HepG2 (cell line): Measurements from ENCODE around the gene TMEM190. TPM values are rescaled to one million over a fixed set of nuclear protein-coding genes. Genes with fewer than 3 reads are reported as not detected.

ENCODE experiments used
- CHCHD3 ChIP-seq: sonication (generic); formaldehyde crosslinking; IDR thresholded peaks from 2 replicates; pipeline ENCODE4 v1.8.0; 2022; ENCODE audit warnings: mild to moderate bottlenecking, missing genetic modification reagents, moderate library complexity
- IRX3 ChIP-seq: sonication (generic); formaldehyde crosslinking; IDR thresholded peaks from 2 replicates; pipeline ENCODE4 v1.8.1; 2023; ENCODE audit warnings: mild to moderate bottlenecking, low read depth, missing genetic modification reagents, borderline replicate concordance
- YY1 ChIP-seq: IDR thresholded peaks from 2 replicates; pipeline ENCODE4 v1.6.1; 2011; ENCODE audit warnings: low read length, low read depth, moderate library complexity, mild to moderate bottlenecking; ENCODE audit not compliant: insufficient read depth, insufficient replicate concordance
- ZNF547 ChIP-seq: sonication (generic); formaldehyde crosslinking; IDR thresholded peaks from 2 replicates; pipeline ENCODE4 v1.5.1; 2020; ENCODE audit warnings: mild to moderate bottlenecking, missing genetic modification reagents
- ZNF709 ChIP-seq: sonication (generic); formaldehyde crosslinking; IDR thresholded peaks from 2 replicates; pipeline ENCODE4 v1.5.0; 2020; ENCODE audit warnings: mild to moderate bottlenecking, missing genetic modification reagents
- ZNF850 ChIP-seq: sonication (generic); formaldehyde crosslinking; conservative IDR thresholded peaks from 2 replicates; pipeline ENCODE4 v1.9.0; 2021; ENCODE audit warnings: mild to moderate bottlenecking, missing genetic modification reagents
- polyA plus RNA-seq, 8 experiments: library from polyadenylated mRNA; depleted of rRNA in 3 of 8; stranded (reverse) in 7 of 8; unstranded in 1 of 8; fragments of >200 nt; fragmentation: Illumina TruSeq in 4 of 8; extraction: Trizol in 4 of 8; gene quantifications; 2 replicates each; pipeline versions ENCODE4 v1.2.1 to v1.2.3, GENCODE V29; 2011 to 2016; ENCODE audit warnings: low read depth in 4 of 8, missing spikeins in 1 of 8, mixed read lengths in 1 of 8; ENCODE audit not compliant: insufficient read depth in 1 of 8
- total RNA-seq, 5 experiments: library from RNA; depleted of rRNA; stranded (reverse); fragments of >200 nt; fragmentation: Illumina TruSeq; extraction: Trizol; gene quantifications; 2 replicates each; pipeline ENCODE4 v1.2.3, GENCODE V29; 2016; ENCODE audit warnings: low read depth in 1 of 5
- TF ChIP-seq, protein P1 (sequence below): sonication (generic); formaldehyde crosslinking; IDR thresholded peaks from 2 replicates; pipeline ENCODE4 v1.4.0; 2020; ENCODE audit warnings: missing genetic modification reagents
- TF ChIP-seq, protein P2 (sequence below): sonication (generic); formaldehyde crosslinking; IDR thresholded peaks from 2 replicates; pipeline ENCODE4 v1.9.0; 2021; ENCODE audit warnings: missing genetic modification reagents, borderline replicate concordance
- TF ChIP-seq, protein P3 (sequence below): sonication (generic); formaldehyde crosslinking; IDR thresholded peaks from 2 replicates; pipeline ENCODE4 v1.8.0; 2022; ENCODE audit warnings: missing genetic modification reagents, low read depth, mild to moderate bottlenecking, borderline replicate concordance
- TF ChIP-seq, protein P4 (sequence below): sonication (generic); formaldehyde crosslinking; IDR thresholded peaks from one replicate; pipeline ENCODE4 v1.5.1; 2020; ENCODE audit warnings: mild to moderate bottlenecking, missing genetic modification reagents; ENCODE audit errors: not compliant biosample characterization

TMEM190 gene
- total and polyA plus RNA-seq, 2 of the 13 experiments (the other 11 are each of a cell fraction or from before 2014, with no cell fraction given) = 0.35 to 0.83 TPM

DNA sequence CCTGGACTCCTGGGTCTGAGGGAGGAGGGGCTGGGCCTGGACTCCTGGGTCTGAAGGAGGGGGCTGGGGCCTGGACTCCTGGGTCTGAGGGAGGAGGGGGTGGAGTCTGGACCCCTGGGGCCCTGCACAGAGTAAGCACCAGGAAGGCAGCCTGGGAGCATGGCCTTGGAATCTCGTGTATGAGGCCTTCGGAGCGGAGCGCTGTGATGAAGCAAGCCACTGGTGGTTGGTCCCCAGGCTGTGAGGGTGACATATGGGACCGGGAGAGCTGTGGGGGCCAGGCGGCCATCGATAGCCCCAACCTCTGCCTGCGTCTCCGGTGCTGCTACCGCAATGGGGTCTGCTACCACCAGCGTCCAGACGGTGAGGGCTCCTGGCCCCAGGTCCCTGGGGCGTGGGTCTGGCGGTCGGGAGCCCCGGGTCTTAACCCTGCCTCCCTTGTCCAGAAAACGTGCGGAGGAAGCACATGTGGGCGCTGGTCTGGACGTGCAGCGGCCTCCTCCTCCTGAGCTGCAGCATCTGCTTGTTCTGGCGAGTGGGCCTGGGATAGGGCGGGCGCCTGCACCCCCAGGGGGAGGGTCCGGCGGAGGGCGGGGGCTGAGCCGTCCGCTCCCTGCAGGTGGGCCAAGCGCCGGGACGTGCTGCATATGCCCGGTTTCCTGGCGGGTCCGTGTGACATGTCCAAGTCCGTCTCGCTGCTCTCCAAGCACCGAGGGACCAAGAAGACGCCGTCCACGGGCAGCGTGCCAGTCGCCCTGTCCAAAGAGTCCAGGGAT is 918 bp downstream of the TMEM190 start (continued):
- TF ChIP-seq, protein P1, sequence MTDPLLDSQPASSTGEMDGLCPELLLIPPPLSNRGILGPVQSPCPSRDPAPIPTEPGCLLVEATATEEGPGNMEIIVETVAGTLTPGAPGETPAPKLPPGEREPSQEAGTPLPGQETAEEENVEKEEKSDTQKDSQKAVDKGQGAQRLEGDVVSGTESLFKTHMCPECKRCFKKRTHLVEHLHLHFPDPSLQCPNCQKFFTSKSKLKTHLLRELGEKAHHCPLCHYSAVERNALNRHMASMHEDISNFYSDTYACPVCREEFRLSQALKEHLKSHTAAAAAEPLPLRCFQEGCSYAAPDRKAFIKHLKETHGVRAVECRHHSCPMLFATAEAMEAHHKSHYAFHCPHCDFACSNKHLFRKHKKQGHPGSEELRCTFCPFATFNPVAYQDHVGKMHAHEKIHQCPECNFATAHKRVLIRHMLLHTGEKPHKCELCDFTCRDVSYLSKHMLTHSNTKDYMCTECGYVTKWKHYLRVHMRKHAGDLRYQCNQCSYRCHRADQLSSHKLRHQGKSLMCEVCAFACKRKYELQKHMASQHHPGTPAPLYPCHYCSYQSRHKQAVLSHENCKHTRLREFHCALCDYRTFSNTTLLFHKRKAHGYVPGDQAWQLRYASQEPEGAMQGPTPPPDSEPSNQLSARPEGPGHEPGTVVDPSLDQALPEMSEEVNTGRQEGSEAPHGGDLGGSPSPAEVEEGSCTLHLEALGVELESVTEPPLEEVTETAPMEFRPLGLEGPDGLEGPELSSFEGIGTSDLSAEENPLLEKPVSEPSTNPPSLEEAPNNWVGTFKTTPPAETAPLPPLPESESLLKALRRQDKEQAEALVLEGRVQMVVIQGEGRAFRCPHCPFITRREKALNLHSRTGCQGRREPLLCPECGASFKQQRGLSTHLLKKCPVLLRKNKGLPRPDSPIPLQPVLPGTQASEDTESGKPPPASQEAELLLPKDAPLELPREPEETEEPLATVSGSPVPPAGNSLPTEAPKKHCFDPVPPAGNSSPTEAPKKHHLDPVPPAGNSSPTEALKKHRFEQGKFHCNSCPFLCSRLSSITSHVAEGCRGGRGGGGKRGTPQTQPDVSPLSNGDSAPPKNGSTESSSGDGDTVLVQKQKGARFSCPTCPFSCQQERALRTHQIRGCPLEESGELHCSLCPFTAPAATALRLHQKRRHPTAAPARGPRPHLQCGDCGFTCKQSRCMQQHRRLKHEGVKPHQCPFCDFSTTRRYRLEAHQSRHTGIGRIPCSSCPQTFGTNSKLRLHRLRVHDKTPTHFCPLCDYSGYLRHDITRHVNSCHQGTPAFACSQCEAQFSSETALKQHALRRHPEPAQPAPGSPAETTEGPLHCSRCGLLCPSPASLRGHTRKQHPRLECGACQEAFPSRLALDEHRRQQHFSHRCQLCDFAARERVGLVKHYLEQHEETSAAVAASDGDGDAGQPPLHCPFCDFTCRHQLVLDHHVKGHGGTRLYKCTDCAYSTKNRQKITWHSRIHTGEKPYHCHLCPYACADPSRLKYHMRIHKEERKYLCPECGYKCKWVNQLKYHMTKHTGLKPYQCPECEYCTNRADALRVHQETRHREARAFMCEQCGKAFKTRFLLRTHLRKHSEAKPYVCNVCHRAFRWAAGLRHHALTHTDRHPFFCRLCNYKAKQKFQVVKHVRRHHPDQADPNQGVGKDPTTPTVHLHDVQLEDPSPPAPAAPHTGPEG = no peak
- TF ChIP-seq CHCHD3 (CRISPR knock-in tag) (no peak), YY1 (no peak), ZNF547 (no peak), ZNF709 (no peak), IRX3 (no peak), ZNF850 (no peak)
- TF ChIP-seq, protein P2, sequence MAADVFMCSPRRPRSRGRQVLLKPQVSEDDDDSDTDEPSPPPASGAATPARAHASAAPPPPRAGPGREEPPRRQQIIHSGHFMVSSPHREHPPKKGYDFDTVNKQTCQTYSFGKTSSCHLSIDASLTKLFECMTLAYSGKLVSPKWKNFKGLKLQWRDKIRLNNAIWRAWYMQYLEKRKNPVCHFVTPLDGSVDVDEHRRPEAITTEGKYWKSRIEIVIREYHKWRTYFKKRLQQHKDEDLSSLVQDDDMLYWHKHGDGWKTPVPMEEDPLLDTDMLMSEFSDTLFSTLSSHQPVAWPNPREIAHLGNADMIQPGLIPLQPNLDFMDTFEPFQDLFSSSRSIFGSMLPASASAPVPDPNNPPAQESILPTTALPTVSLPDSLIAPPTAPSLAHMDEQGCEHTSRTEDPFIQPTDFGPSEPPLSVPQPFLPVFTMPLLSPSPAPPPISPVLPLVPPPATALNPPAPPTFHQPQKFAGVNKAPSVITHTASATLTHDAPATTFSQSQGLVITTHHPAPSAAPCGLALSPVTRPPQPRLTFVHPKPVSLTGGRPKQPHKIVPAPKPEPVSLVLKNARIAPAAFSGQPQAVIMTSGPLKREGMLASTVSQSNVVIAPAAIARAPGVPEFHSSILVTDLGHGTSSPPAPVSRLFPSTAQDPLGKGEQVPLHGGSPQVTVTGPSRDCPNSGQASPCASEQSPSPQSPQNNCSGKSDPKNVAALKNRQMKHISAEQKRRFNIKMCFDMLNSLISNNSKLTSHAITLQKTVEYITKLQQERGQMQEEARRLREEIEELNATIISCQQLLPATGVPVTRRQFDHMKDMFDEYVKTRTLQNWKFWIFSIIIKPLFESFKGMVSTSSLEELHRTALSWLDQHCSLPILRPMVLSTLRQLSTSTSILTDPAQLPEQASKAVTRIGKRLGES = no peak
- TF ChIP-seq, protein P3, sequence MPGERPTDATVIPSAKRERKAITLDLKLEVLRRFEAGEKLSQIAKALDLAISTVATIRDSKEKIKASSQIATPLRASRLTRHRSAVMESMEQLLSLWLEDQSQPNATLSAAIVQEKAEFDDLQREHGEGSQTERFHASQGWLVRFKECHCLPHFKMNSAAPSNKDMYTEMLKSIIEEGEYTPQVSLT (CRISPR knock-in tag) = no peak
- TF ChIP-seq, protein P4, sequence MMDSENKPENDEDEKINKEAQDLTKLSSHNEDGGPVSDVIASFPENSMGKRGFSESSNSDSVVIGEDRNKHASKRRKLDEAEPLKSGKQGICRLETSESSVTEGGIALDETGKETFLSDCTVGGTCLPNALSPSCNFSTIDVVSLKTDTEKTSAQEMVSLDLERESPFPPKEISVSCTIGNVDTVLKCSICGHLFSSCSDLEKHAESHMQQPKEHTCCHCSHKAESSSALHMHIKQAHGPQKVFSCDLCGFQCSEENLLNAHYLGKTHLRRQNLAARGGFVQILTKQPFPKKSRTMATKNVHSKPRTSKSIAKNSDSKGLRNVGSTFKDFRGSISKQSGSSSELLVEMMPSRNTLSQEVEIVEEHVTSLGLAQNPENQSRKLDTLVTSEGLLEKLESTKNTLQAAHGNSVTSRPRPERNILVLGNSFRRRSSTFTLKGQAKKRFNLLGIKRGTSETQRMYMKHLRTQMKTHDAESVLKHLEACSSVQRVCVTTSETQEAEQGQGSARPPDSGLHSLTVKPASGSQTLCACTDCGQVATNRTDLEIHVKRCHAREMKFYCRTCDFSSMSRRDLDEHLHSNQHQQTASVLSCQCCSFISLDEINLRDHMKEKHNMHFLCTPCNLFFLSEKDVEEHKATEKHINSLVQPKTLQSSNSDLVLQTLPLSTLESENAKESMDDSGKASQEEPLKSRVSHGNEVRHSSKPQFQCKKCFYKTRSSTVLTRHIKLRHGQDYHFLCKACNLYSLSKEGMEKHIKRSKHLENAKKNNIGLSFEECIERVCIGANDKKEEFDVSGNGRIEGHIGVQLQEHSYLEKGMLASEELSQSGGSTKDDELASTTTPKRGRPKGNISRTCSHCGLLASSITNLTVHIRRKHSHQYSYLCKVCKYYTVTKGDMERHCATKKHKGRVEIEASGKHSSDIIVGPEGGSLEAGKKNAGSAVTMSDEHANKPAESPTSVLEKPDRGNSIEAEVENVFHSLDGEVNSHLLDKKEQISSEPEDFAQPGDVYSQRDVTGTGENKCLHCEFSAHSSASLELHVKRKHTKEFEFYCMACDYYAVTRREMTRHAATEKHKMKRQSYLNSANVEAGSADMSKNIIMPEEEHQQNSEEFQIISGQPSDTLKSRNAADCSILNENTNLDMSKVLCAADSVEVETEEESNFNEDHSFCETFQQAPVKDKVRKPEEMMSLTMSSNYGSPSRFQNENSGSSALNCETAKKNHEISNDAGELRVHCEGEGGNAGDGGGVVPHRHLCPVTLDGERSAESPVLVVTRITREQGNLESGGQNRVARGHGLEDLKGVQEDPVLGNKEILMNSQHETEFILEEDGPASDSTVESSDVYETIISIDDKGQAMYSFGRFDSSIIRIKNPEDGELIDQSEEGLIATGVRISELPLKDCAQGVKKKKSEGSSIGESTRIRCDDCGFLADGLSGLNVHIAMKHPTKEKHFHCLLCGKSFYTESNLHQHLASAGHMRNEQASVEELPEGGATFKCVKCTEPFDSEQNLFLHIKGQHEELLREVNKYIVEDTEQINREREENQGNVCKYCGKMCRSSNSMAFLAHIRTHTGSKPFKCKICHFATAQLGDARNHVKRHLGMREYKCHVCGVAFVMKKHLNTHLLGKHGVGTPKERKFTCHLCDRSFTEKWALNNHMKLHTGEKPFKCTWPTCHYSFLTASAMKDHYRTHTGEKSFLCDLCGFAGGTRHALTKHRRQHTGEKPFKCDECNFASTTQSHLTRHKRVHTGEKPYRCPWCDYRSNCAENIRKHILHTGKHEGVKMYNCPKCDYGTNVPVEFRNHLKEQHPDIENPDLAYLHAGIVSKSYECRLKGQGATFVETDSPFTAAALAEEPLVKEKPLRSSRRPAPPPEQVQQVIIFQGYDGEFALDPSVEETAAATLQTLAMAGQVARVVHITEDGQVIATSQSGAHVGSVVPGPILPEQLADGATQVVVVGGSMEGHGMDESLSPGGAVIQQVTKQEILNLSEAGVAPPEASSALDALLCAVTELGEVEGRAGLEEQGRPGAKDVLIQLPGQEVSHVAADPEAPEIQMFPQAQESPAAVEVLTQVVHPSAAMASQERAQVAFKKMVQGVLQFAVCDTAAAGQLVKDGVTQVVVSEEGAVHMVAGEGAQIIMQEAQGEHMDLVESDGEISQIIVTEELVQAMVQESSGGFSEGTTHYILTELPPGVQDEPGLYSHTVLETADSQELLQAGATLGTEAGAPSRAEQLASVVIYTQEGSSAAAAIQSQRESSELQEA (CRISPR knock-in tag) = no peak
